A204.1 (cell line): ENCODE results near the gene RSPO1.

Source experiments
- FAIRE-seq: peaks from 2 replicates; lab custom pipeline; 2012; peaks lifted over from hg19 to GRCh38; lab: Jason Lieb, UNC

Gene RSPO1

DNA sequence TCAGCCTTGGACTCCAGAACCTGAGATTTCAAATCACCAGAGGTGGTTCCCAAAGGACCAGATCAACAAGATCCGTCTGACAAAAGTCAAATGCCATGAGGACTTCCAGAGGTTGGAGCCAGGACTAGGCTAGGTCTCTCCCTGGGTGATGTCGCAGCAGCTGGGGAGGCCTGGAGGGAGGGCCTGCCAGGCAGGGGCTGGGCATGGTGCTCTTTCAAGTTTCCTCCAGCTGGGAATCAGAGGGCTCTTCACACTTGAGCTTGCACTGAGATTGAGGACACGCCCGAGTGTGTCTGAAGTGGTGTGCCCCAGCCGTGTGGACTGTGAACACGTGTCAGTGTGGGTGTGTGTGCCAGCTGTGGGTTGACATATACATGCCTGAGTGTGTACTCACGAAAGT lies 21.3 kb upstream of the RSPO1 start:
- FAIRE-seq, result no peak

DNA sequence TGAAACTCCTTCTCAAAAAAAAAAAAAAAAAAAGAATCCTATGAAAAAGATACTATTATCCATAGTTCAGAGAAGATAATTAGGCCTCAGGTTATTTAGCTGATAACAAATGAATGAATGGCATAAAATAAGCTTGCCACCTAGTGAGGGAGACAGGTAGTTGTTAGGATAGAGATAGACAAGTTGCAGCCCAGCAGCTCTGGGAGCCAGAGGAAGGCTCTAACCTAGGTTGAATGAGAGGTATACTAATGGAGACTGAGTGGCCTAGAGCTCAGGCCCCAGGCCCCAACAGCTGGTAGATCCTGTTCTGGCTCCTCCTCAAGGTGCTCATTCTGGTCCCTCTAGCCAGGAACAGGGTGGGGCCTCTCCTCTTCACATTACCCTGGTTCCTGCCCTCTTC lies 20.6 kb upstream of the RSPO1 start:
- no peak for FAIRE-seq

DNA sequence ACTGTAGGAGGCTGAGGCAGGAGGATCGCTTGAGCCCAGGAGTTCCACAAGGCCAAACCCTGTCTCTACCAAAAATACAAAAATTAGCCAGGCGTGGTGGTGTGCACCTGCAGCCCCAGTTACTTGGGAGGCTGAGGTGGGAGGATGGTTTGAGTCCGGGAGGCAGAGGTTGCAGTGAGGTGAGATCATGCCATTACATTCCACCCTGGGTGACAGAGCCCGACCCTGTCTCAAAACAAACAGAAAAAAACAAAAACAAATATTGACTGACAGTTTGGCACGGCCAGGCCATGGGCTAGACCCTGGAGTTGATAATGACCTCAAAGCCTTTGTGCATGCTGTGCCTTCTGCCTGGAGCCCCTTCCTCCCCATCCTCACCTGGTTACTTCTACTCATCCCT lies 19.2 kb upstream of the RSPO1 start:
- no peak for FAIRE-seq

DNA sequence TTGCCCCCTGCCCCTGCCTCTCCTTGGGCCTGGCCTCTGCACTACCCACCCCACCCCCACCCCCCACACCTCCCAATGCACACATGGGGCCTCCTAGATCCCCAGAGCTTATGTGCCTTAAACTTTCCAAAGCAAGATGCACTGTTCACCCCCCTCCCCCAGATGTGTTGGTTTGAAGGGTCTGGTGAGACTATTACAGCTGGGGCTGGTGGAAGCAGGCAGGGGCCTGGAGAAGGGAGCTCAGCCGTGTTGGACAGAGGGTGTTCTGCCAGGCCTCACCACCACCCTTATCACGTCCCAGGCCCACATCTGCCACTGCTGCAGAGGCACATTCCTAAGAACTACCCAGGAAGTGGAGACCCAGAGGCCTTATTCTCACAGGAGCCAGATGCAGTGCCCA lies 18.3 kb upstream of the RSPO1 start:
- FAIRE-seq, result no peak

DNA sequence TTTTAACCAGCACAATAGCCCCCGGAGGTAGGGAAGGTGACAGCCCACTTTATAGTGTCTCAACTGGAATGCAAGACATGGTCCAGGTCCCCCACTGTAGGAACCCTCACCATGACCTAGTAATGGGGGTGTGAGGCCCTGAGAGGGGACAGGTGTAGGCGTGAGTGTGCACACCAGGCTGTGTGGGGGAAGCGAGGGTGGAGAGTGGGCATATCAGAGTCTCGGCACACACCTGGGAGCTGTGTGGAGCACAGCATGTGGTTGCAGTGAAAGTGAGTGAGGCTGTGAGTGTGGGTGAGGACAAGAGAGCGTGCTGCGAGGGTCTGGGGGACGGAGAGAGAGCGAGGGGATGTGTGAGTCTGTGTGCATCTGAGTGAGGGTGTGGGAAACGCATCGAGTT lies 17.1 kb upstream of the RSPO1 start:
- no peak for FAIRE-seq

DNA sequence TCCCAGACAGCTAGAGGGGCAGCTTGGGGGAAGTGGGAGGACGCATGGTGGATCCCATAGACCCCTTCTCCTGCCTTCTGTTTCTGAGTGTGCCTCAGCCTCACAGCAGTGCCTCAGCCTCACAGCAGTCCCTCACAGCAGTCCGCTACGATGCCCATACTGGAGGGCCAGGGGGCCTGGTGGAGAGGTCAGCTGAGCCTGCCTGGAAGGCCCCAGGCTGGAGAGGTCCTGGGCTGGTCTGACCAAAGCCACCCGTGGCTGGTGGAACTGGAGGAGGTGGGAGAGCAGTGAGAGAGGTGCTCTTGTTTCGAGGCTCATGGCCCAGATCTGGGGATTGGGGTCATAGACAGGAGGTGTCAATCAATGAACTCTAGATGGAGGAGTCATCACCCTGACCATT lies 16.0 kb upstream of the RSPO1 start:
- FAIRE-seq, result no peak

DNA sequence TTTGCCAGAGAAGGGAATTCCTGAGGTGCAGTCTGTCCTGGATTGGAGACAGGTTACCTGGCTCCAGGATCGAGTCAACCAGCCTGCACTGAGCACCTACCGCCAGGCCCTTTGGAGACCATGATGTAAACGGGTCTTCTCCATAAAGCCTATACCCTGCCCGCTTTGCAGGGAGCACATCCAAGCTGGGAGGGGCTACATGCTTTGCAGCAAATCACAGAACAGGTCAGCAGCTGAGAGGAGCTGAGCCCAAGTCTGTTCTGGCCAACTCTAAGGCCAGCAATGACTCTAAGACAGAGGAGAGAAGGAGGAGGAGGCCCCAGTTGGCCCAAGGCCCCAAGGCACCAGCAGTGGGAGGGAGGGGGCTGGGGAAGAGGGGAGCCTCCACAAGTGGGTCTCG lies 15.5 kb upstream of the RSPO1 start:
- FAIRE-seq, result no peak

DNA sequence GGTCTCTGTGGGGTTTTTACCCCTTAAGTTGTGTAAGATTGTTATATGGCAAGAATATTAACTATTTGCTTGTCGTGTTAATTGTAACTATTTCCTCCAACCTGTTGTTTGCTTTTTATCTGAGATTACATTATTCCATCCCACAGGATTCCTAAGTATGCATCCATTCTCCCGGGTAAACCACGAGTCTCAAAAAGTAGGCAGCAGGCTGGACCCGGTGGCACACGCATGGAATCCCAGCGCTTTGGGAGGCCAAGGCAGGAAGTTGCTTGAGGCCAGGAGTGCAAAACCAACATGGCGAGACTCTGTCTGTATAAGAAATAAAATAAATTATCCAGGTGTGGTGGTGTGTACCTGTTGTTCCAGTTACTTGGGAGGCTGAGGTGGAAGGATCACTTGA lies 12.6 kb upstream of the RSPO1 start:
- FAIRE-seq, result no peak

DNA sequence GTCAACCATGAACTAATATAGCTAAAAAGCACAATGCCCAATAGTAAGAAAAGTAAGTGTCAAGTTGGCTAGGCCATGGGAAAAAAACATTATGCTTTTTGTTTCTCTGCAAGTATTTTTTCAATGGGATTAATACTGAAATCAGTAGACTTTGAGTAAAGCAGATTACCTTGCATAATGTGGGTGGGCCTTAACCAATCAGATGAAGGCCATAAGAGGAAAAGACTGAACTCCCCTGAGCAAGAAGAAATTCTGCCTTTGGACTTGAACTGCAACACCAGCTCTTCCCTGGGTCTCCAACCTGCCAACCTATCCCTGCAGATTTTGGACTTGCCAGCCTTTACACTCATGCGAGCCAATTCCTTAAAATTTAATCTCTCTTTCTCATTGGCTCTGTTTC lies 6.4 kb upstream of the RSPO1 start:
- no peak for FAIRE-seq

DNA sequence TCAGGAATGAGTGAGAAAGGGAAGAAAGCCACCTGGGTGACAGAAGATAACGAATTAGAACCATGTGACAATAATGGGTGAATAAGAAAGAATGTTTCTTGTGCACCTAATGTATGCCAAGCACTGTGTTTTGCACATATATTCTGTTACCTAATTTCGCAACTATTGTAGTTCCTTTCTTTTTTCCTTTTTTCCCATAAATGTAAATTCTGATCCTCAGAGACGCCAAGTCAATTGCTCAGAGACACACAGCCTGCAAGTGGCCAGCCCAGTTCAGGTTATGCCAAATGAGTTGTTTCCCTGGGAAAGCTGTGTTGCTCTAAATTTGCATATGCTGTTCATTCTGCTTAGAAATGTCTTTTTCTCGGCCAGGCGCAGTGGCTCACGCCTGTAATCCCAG lies 1.7 kb upstream of the RSPO1 start:
- FAIRE-seq, result no peak

DNA sequence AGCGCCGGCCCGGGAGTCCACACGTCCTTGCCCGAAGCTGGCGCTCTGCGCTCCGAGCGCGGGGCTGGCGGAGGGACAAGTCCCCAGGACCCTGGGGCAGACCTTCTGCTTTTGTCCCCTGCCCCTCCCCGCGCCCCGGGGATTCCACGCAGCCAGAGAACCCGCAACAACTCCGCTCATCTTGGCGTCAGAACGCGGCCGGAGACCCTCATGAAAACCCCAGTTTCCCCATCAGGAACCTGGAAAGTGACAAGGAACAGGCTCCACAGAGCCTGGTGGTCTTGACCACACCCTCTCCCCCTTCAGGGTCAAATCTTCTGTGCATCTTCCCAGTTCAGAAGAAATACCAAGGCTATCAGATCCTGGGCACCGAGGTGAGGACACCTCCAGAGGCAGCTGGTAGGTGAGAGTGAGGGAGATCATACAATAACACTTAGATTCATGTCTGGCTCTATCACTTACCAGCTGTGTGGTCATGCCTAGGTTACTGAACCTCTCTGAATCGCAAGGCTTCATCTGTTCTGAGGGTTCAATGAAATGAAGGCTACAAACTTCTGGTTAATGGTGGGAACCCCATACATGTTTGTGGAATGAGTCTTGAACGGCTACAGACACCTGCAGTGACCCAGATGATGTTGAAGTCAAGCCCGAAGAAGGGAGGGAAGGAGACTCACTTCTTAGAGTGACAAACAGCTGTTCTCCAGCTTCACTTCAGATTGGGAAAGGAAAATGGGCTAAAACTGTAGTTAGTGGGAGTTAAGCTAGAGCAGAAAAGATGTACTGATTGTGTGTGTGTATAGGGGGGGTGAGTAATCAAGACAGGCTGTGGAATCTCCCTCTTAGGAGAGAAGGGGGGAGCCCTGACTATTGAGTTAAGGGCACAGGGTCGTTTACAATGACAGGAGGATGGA lies 555 bp upstream of the RSPO1 start:
- no peak for FAIRE-seq

DNA sequence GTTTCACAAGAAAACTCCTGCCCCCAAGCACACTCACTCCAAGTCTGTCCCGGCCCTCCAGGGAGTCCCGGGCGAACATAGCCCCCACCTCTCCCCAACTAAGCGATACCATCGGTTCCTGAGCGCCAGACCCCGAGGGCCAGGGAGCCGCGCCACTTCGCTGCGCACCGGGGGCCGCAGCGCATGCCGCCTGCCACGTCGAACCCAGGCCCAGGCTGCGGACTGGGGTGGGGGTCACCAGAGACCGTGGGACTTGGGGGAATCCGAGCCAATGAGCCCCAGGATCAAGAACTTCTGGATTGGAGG lies 801 bp downstream of the RSPO1 start:
- no peak for FAIRE-seq

DNA sequence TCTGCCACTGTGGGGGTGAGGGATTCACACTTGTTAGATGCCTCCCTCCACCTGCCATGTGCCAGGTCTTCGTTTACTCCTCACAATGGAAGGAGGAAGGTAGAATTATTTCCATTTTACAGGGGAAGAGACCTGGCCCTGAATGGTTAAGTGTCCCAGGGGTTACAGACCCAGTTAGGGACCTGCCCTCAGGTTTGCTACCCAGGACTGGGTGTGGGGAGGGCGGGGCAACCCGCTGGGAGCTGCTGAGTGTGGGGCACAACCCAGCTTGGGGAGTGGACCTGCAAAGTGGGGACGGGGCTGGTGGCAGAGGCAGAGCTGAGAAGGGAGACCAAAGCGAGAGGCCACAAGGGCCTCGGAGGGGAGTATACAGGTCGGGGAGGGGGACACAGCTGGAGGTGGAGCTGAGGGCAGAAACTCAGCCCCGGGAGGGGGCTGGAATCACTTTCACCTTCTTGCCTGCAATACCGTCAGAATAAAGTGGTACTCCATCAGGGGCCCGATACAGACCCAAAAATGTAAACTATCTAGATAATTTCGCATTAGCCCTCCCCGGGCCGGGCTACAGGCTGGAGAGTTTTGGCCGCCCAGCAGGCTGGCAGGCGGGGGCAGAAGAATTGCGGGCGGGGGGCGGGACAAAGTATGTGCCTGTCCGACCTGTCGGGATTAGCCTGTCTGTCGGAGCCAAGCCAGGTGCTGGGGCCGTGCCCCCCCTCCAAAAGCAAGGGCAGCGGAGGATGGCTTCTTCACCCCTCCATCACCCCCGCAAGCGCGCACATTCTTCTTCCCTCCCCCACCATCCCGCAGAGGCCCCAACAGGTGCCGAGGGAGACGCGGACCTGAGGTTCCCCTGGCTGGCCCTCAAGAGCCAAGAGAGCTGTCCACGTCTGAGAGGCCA lies 1.4 kb downstream of the RSPO1 start:
- FAIRE-seq, result no peak

DNA sequence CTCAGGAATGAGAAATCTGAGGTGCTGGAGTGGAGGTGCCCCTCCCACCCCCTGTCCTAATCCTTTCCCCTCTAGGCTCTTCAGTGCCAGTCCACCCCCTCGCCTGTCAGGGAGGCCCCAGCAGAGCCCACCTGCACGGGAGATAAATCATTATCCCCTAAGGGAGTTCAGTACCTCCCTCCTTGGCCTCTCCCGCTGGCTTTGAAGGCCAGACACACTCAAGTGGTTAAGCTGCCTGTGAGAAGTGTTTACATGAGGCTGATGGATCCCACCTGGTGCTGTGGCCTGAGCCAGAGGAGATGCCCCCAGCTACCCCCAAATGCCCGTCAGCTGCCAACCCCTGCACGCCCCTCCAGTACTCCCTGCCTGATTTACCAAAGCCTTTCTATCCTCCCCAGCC lies 3.7 kb downstream of the RSPO1 start:
- FAIRE-seq, result no peak

DNA sequence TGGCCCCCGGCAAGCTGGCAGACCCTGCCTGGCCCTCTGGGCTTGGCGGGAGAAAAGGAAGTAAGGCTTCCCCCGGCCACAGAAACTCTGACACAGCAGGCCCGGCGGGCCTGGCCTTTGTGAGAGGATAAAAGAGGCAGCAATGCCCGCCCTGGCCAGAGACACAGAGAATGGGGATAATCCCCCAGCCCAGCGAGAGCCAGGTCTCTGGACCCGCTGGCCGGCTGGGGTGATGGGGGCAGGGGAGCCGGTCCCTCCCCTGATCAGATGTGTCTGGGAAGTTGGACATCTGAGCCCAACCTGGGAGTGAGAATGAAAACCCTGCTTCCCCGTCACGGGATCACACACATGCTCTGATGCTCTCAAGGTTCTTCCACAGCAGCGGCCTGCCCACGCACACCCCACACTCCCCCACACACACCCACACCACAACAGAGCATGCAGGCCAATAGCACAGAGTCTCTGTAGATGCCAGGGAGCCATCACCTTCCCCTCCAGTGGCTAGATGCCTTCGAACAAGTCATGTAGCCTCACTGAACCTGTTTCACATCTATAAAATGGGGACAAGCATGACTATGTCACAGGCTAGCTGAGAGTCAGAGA lies 4.2 kb downstream of the RSPO1 start:
- FAIRE-seq, result no peak

DNA sequence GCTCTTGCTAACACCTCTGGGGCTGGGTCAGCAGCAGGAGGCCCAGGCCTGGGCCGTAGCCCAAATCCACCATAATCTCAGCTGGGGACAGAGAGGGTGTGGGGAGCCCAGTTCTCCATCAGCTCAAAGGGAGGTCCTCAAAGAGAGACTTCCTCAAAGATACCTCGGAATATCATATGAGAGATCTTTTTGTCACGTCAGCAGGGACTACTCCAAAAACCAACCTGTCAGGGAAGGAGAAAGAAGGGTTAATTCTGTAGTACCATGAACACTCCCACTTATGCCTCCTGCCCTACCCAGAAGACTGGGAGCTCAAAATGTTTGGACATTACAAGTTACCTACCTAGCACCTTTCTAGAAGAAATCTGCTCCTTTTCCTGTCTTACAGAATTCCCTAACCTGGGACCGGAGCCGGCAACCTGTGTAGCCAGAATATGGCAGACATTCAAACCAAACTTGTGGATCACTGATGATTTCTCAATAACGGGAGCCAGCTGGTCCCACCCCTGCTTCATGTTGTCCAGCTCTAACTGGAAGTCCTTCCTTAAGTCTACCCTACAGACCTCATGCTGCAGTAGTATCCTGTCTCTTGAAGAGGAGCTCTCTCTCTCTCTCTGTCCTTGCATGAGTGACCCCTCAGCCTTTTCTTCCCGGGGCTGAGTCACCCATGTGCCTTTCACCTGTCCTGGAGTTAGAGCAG lies 4.8 kb downstream of the RSPO1 start:
- FAIRE-seq, result no peak

DNA sequence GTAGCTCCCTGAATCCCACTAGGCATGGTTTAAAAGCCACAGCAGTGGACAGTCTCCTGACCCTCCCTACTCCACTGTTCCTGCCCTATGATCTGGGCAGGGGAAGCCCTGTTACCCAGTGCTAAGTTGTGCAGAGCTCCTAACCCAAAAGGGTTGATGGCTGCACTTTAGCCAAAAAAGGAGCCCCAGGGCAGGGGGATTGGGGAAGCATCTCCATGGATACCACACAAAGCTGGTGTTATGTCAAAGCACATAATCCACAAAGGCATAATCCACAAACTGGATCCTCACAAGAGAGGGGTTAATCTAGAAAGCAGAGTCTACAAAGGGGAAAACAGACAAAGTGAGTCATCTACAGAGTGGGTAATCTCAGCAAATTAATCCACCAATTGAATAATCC lies 5.7 kb downstream of the RSPO1 start:
- no peak for FAIRE-seq

DNA sequence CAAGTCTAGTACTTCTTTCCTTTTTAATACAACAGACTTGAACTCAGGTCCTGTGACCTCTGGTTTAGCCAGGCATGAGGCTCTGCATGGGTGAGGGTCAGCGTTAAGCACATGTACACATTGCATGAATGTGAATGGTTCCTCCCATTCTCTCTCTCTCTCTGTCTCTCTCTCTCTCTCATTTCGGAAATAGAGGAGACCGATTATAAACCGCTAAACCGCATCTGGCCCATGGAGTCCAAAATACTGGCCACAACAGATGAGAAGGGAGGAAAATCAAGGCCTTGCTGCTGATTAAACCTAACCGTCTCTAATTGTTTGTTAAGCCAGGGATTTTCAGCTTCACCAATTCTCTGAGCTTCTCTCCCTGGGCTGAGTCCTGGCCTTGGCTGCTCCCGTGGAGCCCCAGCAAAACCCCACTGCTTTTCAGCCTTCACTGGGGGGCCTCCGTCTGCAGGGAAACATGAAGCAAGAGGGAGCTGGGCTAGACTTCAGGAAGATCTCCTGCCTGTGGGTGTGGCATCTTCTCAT lies 6.6 kb downstream of the RSPO1 start:
- no peak for FAIRE-seq

DNA sequence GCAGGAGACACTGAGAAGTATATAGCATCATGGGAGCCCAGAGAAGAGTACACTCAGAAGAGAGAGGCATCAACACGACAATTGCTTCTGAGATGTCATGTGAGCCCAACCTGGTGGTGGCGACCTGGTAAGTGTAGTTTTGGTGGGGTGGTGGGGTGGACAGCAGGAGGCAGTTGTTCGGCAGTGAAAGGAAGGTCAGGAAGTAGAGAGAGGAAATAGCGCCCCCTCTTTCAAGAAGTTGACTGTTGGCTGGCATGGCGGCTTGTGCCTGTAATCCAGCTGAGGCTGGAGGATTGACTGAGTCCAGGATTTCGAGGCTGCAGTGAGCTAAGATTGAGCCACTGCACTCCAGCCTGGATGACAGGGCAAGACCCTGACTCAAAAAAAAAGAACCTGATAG lies 12.6 kb downstream of the RSPO1 start:
- no peak for FAIRE-seq

DNA sequence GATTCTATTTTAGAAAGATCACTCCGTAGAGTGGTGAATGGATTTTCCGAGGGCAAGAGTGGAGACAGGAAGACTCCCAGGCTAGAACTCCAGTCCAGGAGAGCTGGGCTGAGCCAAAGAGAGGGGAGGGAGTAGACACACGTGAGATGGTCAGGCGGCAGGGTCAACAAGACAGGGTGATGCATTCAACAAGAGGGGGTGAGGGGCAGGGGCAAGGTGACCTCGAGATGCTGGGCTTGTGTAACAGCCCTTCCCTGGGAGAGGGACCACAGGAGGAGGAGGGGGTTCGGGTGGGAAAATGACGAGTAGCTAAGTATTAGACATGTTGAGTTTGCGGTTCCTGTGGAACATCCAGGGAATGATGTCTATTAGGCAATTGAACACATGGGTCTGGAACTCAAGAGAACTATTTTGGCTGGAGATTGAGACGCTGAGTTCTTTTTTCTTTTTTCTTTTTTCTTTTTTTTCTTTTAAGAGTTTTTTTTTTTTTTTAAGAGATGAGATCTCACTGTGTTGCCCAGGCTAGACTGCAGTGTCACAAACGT lies 13.3 kb downstream of the RSPO1 start:
- no peak for FAIRE-seq

DNA sequence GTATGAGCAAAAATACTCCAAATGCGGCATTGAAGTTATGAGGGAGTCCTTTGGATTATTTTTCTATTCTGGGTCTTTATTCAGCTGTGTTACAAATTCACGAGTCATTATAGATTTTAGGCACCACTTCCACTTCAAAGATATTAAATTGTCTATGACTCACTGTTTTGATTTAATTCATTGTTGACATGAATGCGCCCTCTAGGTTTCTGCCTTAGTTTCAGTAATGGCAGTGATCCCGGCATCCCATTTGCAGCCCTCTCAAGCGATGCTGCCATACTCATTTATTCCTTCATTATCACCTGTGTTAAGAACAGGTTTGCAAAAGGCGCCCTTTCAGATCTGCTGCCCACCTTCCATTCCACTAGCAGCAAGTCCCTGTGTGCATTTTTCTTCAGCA lies 14.0 kb downstream of the RSPO1 start:
- no peak for FAIRE-seq

DNA sequence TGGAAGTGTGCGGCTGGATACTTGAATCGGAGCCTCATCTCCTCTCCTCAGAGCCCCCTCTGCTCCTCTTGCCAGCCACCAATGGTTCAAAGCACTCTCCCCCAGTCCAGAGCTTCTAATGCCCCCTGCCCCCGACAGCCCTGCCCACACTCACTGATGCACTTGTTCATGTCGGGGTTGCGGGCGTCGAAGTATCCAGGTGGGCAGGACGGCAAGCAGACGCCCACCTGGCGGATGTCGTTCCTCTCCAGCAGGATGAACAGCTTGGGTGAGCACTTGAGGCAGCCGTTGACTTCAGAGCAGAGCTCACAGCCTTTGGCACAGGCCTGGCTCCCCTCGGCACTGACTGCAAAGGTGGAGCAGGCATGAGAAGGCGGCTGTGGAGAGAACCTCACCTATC lies 18.4 kb downstream of the RSPO1 start:
- no peak for FAIRE-seq
